ENCODE results near the gene SLC30A5.

DNA sequence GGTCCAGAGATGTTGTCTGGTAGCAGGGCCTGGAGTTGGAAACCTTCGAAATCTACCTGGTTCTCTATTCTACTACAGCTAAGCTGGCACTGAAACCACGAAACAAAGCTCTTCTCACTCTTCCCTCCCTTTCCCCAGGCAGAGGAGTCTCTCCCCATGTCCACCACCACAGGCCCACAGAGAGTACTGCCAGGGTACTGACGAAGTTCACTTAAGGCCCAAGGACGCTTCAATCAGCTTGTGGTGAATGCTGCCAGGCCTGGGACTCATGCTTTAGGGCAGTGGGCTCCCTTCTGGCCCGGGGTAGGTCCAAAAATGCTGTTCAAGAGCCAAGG lies 55.8 kb downstream of the SLC30A5 start:
- TF ChIP-seq, protein P1, sequence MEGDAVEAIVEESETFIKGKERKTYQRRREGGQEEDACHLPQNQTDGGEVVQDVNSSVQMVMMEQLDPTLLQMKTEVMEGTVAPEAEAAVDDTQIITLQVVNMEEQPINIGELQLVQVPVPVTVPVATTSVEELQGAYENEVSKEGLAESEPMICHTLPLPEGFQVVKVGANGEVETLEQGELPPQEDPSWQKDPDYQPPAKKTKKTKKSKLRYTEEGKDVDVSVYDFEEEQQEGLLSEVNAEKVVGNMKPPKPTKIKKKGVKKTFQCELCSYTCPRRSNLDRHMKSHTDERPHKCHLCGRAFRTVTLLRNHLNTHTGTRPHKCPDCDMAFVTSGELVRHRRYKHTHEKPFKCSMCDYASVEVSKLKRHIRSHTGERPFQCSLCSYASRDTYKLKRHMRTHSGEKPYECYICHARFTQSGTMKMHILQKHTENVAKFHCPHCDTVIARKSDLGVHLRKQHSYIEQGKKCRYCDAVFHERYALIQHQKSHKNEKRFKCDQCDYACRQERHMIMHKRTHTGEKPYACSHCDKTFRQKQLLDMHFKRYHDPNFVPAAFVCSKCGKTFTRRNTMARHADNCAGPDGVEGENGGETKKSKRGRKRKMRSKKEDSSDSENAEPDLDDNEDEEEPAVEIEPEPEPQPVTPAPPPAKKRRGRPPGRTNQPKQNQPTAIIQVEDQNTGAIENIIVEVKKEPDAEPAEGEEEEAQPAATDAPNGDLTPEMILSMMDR (IDR thresholded peaks at IDR 0.05) = no peak
- no peak for TF ChIP-seq POLR2A (IDR thresholded peaks at IDR 0.05)
- TF ChIP-seq POLR2AphosphoS5 (IDR thresholded peaks at IDR 0.05) = no peak
- TF ChIP-seq EP300 (IDR thresholded peaks at IDR 0.05) = no peak

Measured in sigmoid colon (tissue), 4 donors.